ENCODE results near the gene LTBP4.
"Not testable (repeated sequence)": the region's sequence is repeated elsewhere in the genome, so short reads cannot be mapped to it uniquely, and the experiment has no call there.

DNA sequence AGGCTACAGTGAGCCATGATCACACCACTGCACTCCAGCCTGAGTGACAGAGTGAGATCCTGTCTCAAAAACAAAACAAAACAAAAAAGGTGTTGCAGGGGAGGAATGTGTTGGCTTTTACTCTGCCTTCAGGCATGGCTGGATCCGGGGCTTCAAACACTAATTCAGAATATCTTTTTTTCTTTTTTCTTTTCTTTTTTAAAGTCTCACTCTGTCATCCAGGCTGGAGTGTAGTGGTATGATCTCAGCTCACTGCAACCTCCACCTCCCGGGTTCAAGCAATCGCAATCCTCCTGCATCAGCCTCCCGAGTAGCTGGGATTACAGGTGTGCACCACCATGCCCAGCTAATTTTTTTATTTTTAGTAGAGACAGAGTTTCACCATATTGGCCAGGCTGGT, 9.4 kb upstream of the LTBP4 start:
- not testable (repeated sequence) for TF ChIP-seq EP300, POLR2A (IDR thresholded peaks at IDR 0.05)

All from sigmoid colon (tissue), 4 donors.